Type B pancreatic cell (in vitro differentiated cells): ENCODE data around the gene MN1. TPM values are rescaled to one million over a fixed set of nuclear protein-coding genes. Genes with fewer than 3 reads are reported as not detected.

Source experiments
- DNase-seq: peaks from one replicate; pipeline ENCODE4 v3.0.0; 2021; ENCODE audit warnings: mixed read lengths; ENCODE audit not compliant: unreplicated experiment; ENCODE audit errors: extremely low spot score
- H3K27ac Mint-ChIP-seq: 2 replicates; pipeline ENCODE4 v1.8.0; 2021; ENCODE audit warnings: mild to moderate bottlenecking, mixed read lengths
- H3K27me3 Mint-ChIP-seq: 2 replicates; pipeline ENCODE4 v1.8.0; 2021; ENCODE audit warnings: mixed read lengths
- H3K36me3 Mint-ChIP-seq: 2 replicates; pipeline ENCODE4 v1.8.0; 2021; ENCODE audit warnings: mixed read lengths
- H3K4me1 Mint-ChIP-seq: one replicate; pipeline ENCODE4 v1.8.0; 2021; ENCODE audit warnings: mixed read lengths; ENCODE audit not compliant: unreplicated experiment
- H3K4me3 Mint-ChIP-seq: 2 replicates; pipeline ENCODE4 v1.8.0; 2021; ENCODE audit warnings: mild to moderate bottlenecking, mixed read lengths
- H3K9me3 Mint-ChIP-seq: 2 replicates; pipeline ENCODE4 v1.8.0; 2021; ENCODE audit warnings: mixed read lengths
- total RNA-seq: library from RNA; stranded (reverse); gene quantifications from 2 replicates; pipeline ENCODE4 v1.2.1, GENCODE V29; 2021; ENCODE audit warnings: low replicate concordance
- TF ChIP-seq, protein P1 (sequence below): fragments of 200-600 bp; sonication (generic); conservative IDR thresholded peaks from 2 replicates; pipeline ENCODE4 v1.5.0; 2021; ENCODE audit warnings: antibody characterized with exemption, mild to moderate bottlenecking

The MN1 gene
- total RNA-seq, 1 donor from 2014 or later = 17.0 TPM

DNA sequence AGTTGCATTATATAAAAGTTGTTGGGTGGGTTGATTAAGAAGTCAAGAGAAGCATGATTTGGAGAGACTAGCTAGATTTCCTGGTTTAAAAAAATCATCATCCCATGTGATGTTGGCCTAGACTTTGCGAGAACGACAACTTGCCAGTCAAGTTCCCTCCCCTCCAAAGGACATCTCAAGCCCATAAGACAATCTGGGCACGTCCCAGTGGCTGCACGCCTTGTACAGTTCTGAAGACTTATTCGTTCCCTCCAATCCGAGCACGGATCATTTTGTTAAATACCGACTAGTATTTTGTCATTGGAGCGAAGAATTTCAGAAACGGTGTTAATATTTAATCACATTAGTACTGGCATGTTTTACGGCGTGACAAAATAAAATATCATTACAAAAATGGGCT lies 8.0 kb downstream of the MN1 start:
- Mint-ChIP-seq H3K4me1 (peaks cover 63% of the 10 kb centered on the region), H3K9me3 (no peaks in the 10 kb centered on the region), H3K27me3 (peaks cover 57% of the 10 kb centered on the region), H3K4me3 (no peak overlapping the region), H3K27ac (peak overlapping the region; percentile 54), H3K36me3 (peaks cover 17% of the 10 kb centered on the region)
- no peak for DNase-seq
- TF ChIP-seq, protein P1, sequence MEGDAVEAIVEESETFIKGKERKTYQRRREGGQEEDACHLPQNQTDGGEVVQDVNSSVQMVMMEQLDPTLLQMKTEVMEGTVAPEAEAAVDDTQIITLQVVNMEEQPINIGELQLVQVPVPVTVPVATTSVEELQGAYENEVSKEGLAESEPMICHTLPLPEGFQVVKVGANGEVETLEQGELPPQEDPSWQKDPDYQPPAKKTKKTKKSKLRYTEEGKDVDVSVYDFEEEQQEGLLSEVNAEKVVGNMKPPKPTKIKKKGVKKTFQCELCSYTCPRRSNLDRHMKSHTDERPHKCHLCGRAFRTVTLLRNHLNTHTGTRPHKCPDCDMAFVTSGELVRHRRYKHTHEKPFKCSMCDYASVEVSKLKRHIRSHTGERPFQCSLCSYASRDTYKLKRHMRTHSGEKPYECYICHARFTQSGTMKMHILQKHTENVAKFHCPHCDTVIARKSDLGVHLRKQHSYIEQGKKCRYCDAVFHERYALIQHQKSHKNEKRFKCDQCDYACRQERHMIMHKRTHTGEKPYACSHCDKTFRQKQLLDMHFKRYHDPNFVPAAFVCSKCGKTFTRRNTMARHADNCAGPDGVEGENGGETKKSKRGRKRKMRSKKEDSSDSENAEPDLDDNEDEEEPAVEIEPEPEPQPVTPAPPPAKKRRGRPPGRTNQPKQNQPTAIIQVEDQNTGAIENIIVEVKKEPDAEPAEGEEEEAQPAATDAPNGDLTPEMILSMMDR = no peak

DNA sequence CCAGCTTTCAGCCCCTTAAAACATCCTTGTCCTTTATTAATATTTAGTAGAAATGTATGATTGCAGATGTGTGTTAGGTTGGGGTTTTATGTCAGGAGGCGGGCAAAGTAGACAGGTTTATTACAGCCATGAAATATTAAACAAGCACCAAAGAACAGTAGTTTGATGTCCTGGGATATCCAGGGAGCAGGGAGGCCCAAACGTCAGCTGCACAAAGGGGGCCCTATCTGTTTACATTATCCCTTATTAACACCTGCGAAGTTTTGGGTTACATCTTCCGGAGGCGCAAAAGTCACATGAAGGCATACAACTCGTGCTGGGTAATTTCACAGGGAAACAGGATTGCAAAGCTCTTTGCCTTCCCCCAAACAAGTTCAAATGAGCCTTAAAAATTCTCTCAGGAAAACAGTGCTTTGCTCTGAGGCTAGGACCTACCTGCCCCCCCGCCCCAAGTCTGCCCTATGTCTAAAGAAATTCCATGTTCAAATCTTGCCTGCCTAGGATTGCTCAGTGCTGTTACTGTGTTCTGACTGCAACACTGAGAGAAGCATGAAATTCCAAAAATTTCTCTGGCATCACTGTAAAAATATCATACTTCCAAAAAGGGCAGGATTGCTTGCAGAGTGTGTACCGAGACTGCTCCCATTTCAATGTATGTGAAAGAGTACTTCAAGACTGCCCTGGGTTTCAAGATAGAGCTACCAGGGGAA lies 8.9 kb downstream of the MN1 start:
- Mint-ChIP-seq H3K9me3 (no peaks in the 10 kb centered on the region), H3K4me1 (peaks cover 69% of the 10 kb centered on the region), H3K36me3 (peaks cover 20% of the 10 kb centered on the region), H3K27me3 (peaks cover 63% of the 10 kb centered on the region), H3K4me3 (peak overlapping the region; percentile 60), H3K27ac (no peak overlapping the region)
- TF ChIP-seq, protein P1 = no peak
- DNase-seq = no peak

DNA sequence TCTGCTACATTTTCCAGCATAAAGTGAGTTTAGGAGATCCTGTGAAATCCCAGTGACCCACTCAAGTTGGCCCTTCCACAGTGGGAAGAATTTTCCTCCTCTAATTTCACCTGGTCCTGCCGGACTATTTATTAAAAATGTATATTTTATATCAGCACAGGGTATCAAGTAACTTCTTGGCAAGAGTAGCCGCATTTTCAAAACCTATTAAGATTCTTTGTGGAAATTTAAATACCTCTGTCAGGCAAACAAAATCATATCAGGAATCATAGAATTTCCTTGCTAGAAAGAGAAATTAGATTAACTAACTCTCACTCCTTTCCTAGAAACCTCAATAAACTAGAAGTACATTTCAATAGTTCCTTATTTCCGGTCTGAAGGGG lies 9.7 kb downstream of the MN1 start:
- peaks cover 63% of the 10 kb centered on the region for H3K27me3 Mint-ChIP-seq
- no peak overlapping the region for H3K4me3 Mint-ChIP-seq
- DNase-seq = no peak
- H3K4me1 Mint-ChIP-seq = peaks cover 72% of the 10 kb centered on the region
- H3K9me3 Mint-ChIP-seq = no peaks in the 10 kb centered on the region
- peaks cover 20% of the 10 kb centered on the region for H3K36me3 Mint-ChIP-seq
- TF ChIP-seq, protein P1 = no peak
- no peak overlapping the region for H3K27ac Mint-ChIP-seq

DNA sequence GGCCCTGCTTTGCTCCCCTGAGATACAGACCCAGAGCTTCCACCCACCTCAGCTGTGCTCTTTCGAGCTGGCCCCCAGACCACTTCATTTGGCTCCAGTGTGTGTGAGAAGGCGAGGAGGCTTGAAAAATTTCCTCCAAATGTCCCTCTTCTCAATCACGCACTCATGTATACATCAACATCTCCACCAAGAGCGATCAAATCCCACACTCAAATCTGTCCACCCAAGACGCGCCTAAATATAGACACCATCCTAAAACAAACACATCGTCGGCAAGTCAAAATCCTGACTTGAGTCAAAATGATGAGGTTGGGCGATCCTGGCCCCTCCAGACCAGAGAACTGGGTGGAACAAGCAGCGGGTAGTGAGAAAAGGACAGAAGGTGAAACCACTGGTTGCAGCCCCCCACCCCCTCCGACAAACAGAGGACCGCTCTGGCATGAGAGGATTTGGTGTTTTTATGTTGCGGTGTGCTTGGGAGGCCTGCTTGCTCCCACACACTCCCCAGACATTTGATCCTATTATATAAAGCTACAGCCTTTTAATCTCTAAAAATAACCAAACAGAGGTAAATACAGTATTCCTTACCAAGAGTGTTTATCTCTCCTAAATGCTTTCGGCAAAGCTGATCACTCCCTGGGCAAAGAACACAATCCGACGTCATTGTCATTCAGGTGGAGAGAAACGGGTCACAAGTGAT lies 10.2 kb downstream of the MN1 start:
- no peak overlapping the region for H3K4me3 Mint-ChIP-seq
- H3K36me3 Mint-ChIP-seq = peaks cover 20% of the 10 kb centered on the region
- H3K9me3 Mint-ChIP-seq = no peaks in the 10 kb centered on the region
- TF ChIP-seq, protein P1 = no peak
- DNase-seq = no peak
- no peak overlapping the region for H3K27ac Mint-ChIP-seq
- H3K27me3 Mint-ChIP-seq = peaks cover 58% of the 10 kb centered on the region
- H3K4me1 Mint-ChIP-seq = peaks cover 72% of the 10 kb centered on the region

DNA sequence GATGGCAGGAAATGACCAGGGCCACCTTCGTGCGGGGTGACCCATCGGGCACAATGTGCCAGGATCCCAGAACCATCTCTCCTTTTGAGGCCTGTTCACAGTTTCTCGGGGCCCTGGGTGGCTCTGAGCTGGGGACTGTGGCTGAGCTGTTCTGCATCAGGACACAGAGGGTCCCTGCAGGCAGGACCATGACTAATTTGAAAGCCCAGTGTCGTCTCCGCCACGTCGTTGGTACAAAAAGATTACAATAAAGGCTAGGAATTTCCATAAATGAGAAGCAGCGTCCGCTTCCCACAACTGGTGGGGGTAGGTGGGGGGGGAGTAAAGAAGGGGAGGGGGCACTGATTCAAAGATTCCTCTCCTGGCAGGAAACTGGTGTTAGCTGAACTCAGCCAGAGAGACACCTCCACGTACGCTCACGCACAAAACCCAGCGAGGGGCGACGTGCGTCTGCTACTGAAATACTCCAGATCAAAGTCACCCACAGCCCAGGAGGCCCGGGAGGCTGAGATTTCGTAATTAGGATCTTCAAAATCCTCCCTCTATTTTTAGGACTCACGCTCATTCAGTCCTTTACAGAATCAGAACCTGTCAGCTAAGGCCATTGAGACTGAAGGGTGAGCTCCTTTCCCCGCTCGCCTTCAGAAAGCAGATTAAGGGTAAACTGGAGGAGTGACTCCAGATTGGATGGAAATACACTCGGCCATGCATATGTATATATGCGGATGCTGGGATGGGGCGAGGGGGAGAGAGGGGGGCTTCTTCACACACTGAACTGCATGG lies 11.0 kb downstream of the MN1 start:
- TF ChIP-seq, protein P1 = no peak
- H3K4me1 Mint-ChIP-seq = peaks cover 68% of the 10 kb centered on the region
- DNase-seq = no peak
- no peak overlapping the region for H3K4me3 Mint-ChIP-seq
- H3K9me3 Mint-ChIP-seq = no peaks in the 10 kb centered on the region
- no peak overlapping the region for H3K27ac Mint-ChIP-seq
- H3K36me3 Mint-ChIP-seq = peaks cover 16% of the 10 kb centered on the region
- peaks cover 51% of the 10 kb centered on the region for H3K27me3 Mint-ChIP-seq
